T47D (cell line): ENCODE data around the gene CABP2.
"Not testable (repeated sequence)": the region's sequence is repeated elsewhere in the genome, so short reads cannot be mapped to it uniquely, and the experiment has no call there.

ENCODE experiments used
- DNase-seq, 2 experiments: peaks; one replicate each; pipeline versions ENCODE4 v3.0.0 to v3.0.0-alpha.2; 2011 to 2012; ENCODE audit warnings: low read depth in 1 of 2, low spot score in 1 of 2
- JUND ChIP-seq: IDR thresholded peaks from 2 replicates; pipeline ENCODE4 v1.6.1; 2012; ENCODE audit warnings: low read depth
- in situ Hi-C: cut with HindIII; loops from 2 replicates; pipeline ENCODE4 v1.10.0; 2016; ENCODE audit warnings: low sequenced_read_pairs, low pct_unique_long_range_greater_than_20kb

CABP2 gene

GRCh38 chr11:67482275-67482826 is 40.9 kb downstream of the CABP2 start:
- in situ Hi-C loops, result no loop called here
- TF ChIP-seq JUND, result no peak
- no peak for DNase-seq

- DNase-seq, in situ Hi-C loops: not testable (repeated sequence)
These were observed 45.7 kb downstream of the CABP2 start for GRCh38 chr11:67477344-67478050.

- in situ Hi-C loops, DNase-seq: not testable (repeated sequence)
These were observed 46.6 kb downstream of the CABP2 start for GRCh38 chr11:67476692-67477091.

- no peak for DNase-seq
- no peak for TF ChIP-seq JUND
- in situ Hi-C loops, result no loop called here
These were observed 50.4 kb downstream of the CABP2 start for GRCh38 chr11:67472882-67473281.

GRCh38 chr11:67470337-67471002 is 52.8 kb downstream of the CABP2 start:
- DNase-seq, result peak in 1 of 2 experiments; percentile 35
- in situ Hi-C loops, result no loop called here
- no peak for TF ChIP-seq JUND

- DNase-seq, result no peak
- TF ChIP-seq JUND, result no peak
- in situ Hi-C loops, result no loop called here
These were observed 53.8 kb downstream of the CABP2 start for GRCh38 chr11:67469508-67469811.
